HL-60 (cell line): Measurements from ENCODE around the gene CLIP2.

ENCODE experiments used
- POLR2AphosphoS5 ChIP-seq: IDR thresholded peaks from 2 replicates; pipeline ENCODE4 v1.6.1; 2012; ENCODE audit warnings: low read depth
- REST ChIP-seq: IDR thresholded peaks from 2 replicates; pipeline ENCODE4 v1.6.1; 2012; ENCODE audit warnings: low read depth; ENCODE audit not compliant: insufficient replicate concordance
- TF ChIP-seq, protein P1 (sequence below): IDR thresholded peaks from one replicate; pipeline ENCODE4 v1.5.1; 2011; ENCODE audit warnings: low read length, control low read depth, inconsistent platforms; ENCODE audit not compliant: insufficient read depth

GRCh38 chr7:74240482-74240881 is 48.7 kb upstream of the CLIP2 start:
- TF ChIP-seq, protein P1, sequence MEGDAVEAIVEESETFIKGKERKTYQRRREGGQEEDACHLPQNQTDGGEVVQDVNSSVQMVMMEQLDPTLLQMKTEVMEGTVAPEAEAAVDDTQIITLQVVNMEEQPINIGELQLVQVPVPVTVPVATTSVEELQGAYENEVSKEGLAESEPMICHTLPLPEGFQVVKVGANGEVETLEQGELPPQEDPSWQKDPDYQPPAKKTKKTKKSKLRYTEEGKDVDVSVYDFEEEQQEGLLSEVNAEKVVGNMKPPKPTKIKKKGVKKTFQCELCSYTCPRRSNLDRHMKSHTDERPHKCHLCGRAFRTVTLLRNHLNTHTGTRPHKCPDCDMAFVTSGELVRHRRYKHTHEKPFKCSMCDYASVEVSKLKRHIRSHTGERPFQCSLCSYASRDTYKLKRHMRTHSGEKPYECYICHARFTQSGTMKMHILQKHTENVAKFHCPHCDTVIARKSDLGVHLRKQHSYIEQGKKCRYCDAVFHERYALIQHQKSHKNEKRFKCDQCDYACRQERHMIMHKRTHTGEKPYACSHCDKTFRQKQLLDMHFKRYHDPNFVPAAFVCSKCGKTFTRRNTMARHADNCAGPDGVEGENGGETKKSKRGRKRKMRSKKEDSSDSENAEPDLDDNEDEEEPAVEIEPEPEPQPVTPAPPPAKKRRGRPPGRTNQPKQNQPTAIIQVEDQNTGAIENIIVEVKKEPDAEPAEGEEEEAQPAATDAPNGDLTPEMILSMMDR, result no peak
- TF ChIP-seq POLR2AphosphoS5, result no peak
- TF ChIP-seq REST, result no peak
